DMS53 treated with DMSO at 0.1 percent for 48 hours (cell line): ENCODE data around the gene CARM1.
"Not testable (repeated sequence)": the region's sequence is repeated elsewhere in the genome, so short reads cannot be mapped to it uniquely, and the experiment has no call there.

Experiments
- DNase-seq: peaks from one replicate; lab custom pipeline; 2025; ENCODE audit not compliant: unreplicated experiment; lab: John Stamatoyannopoulos, UW

The CARM1 gene

GRCh38 chr19:10927730-10928562 lies 56.6 kb downstream of the CARM1 start:
- DNase-seq = no peak

- peak; percentile 86 for DNase-seq
Measured at GRCh38 chr19:10928563-10929401, 57.4 kb downstream of the CARM1 start, which contains the start of the genes TIMM29 and YIPF2. Gene TIMM29, plus strand, starts transcription at chr19:10928811. Its CDS starts 12 bp downstream, at chr19:10928823. Gene YIPF2, minus strand, starts transcription at chr19:10928639. Its CDS starts 229 bp downstream, at chr19:10928410.

- no peak for DNase-seq
Measured at GRCh38 chr19:10929402-10929794, 58.0 kb downstream of the CARM1 start.

GRCh38 chr19:10935371-10936059 lies 64.2 kb downstream of the CARM1 start:
- no peak for DNase-seq

GRCh38 chr19:10936661-10937084 lies 65.3 kb downstream of the CARM1 start:
- peak; percentile 50 for DNase-seq

GRCh38 chr19:10941649-10942048 lies 70.3 kb downstream of the CARM1 start:
- not testable (repeated sequence) for DNase-seq

- DNase-seq = not testable (repeated sequence)
Measured at GRCh38 chr19:10943412-10943811, 72.1 kb downstream of the CARM1 start.

- no peak for DNase-seq
Measured at GRCh38 chr19:10945264-10945663, 73.9 kb downstream of the CARM1 start.

GRCh38 chr19:10946958-10947657 lies 75.8 kb downstream of the CARM1 start:
- no peak for DNase-seq

GRCh38 chr19:10952809-10953208 lies 81.5 kb downstream of the CARM1 start:
- DNase-seq = peak; percentile 72

- not testable (repeated sequence) for DNase-seq
Measured at GRCh38 chr19:10959277-10959968, 88.1 kb downstream of the CARM1 start.

GRCh38 chr19:10960314-10961072 lies 89.1 kb downstream of the CARM1 start, which contains the start of gene SMARCA4:
Gene SMARCA4, plus strand, starts transcription at chr19:10961030. Its CDS starts 23,122 bp downstream, at chr19:10984152.
- peak; percentile 76 for DNase-seq

- no peak for DNase-seq
Measured at GRCh38 chr19:10961073-10961860, 89.9 kb downstream of the CARM1 start.

- no peak for DNase-seq
Measured at GRCh38 chr19:10962863-10963262, 91.5 kb downstream of the CARM1 start.

GRCh38 chr19:10963865-10964264 lies 92.5 kb downstream of the CARM1 start:
- no peak for DNase-seq

- no peak for DNase-seq
Measured at GRCh38 chr19:10964903-10965302, 93.5 kb downstream of the CARM1 start.

GRCh38 chr19:10965398-10965797 lies 94.0 kb downstream of the CARM1 start:
- no peak for DNase-seq

GRCh38 chr19:10966809-10967208 lies 95.5 kb downstream of the CARM1 start:
- DNase-seq = no peak
